GM23248 (cell line): Measurements from ENCODE around the gene ZNF503.

Experiments
- EZH2 ChIP-seq: fragments of 200-600 bp; sonication (generic); IDR thresholded peaks from 2 replicates; pipeline ENCODE4 v1.6.1; 2018; ENCODE audit warnings: antibody characterized with exemption, mild to moderate bottlenecking; ENCODE audit not compliant: insufficient read depth, poor library complexity, severe bottlenecking
- EZH2phosphoT487 ChIP-seq: fragments of 200-600 bp; sonication (generic); IDR thresholded peaks from 2 replicates; pipeline ENCODE4 v1.6.1; 2018; ENCODE audit warnings: antibody characterized with exemption, moderate library complexity, mild to moderate bottlenecking, low read depth; ENCODE audit not compliant: insufficient read depth

DNA sequence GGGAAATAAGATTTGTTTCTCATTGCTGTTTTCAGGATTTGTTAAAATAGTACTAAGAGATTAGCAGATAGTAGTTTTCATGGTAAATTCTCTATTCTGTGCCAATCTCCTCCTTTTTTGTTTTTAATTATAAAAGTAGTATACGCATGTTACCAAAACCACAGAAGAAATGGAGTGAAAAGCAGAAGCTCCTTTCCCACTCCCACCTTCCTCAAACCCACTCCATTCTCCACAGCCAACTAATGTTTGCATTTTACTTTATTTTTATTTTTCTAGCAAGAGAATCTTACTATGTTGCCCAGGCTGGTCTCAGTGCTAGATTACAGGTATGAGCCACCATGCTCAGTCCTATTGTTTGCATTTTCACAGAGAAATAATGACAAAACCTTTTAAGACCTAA, 25.3 kb upstream of the ZNF503 start:
- TF ChIP-seq EZH2, result no peak
- no peak for TF ChIP-seq EZH2phosphoT487
